GM19328 (cell line): ENCODE results near the gene DRG2.

ENCODE experiments used
- ATAC-seq: cut with Tn5 transposase; IDR thresholded peaks from one replicate; pipeline ENCODE4 v1.9.1; 2021; ENCODE audit warnings: mild to moderate bottlenecking, moderate library complexity; ENCODE audit not compliant: unreplicated experiment

DRG2 gene

GRCh38 chr17:18115517-18115916 is 27.8 kb downstream of the DRG2 start:
- no peak for ATAC-seq

DNA sequence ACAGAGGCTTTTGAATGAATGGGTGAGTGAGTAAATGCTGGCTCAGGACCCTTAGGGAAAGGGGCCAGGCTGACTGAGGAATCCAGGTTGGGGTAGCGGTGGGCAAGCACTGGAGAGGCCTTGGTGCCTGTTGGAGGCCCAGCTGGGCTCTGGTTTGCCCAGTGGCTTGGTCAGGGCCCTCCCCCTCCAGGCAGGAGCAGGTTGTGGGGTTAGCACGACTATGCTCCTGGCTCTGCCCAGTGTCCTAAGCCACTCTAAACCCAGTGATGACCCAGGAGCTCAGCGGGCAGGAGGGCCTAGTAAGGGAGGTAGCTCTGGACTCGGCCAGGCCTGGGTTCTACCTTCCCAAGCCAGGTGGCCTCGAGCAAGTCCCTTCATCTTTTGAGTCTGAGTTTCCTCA is 28.3 kb downstream of the DRG2 start:
- no peak for ATAC-seq

DNA sequence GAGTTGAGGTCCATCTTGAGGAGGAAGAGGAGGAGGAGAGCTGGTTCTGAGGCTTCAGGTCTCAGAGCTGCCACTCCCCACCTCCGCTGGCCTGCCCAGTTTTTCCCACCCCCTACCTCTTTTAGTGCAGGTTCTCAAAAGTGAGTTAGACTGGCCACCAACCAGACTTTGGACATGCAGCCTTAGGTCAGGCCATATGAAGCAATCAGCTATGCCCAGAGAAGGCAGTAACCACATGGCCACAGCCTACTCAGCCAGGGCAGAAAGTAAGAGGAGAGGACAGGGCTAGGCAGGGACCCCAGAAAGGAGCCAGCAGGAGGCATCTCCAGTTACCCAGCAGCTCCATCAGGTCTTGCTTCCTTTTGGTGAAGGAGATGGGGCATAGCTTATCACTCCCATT is 29.8 kb downstream of the DRG2 start:
- no peak for ATAC-seq

- no peak for ATAC-seq
Observed at GRCh38 chr17:18117982-18118975, 30.5 kb downstream of the DRG2 start.

- ATAC-seq, result no peak
Observed at GRCh38 chr17:18119166-18119745, 31.5 kb downstream of the DRG2 start.

DNA sequence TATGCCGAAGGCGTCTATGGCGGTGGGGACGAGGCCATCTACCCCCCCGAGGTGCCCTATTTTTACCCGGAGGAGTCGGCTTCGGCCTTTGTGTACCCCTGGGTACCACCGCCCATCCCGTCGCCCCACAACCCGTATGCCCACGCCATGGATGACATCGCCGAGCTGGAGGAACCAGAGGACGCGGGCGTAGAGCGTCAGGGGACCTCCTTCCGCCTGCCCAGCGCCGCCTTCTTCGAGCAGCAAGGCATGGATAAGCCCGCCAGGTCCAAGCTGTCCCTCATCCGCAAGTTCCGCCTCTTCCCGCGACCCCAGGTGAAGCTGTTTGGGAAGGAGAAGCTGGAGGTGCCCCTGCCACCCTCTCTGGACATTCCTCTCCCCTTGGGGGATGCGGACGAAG is 32.2 kb downstream of the DRG2 start:
- no peak for ATAC-seq

GRCh38 chr17:18120461-18121017 is 32.8 kb downstream of the DRG2 start:
- no peak for ATAC-seq

DNA sequence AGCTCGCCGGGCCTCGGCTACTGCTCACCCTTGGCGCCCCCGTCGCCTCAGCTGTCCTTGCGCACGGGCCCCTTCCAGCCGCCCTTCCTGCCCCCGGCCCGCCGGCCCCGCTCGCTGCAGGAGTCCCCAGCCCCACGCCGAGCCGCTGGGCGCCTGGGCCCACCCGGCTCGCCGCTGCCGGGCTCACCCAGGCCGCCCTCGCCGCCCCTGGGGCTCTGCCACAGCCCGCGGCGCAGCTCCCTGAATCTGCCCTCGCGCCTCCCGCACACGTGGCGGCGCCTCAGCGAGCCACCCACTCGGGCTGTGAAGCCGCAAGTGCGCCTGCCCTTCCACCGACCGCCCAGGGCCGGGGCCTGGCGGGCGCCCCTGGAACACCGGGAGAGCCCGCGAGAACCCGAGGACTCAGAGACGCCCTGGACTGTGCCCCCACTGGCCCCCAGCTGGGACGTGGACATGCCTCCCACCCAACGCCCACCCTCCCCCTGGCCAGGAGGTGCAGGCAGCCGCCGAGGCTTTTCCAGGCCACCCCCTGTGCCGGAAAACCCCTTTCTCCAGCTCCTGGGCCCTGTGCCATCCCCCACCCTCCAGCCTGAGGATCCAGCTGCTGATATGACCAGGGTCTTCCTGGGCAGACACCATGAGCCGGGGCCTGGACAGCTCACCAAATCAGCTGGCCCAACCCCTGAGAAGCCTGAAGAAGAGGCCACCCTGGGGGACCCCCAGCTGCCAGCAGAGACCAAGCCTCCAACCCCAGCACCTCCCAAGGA is 33.6 kb downstream of the DRG2 start:
- no peak for ATAC-seq

- ATAC-seq, result no peak
Observed at GRCh38 chr17:18122990-18123753, 35.4 kb downstream of the DRG2 start.

GRCh38 chr17:18124345-18125126 is 36.8 kb downstream of the DRG2 start:
- ATAC-seq, result no peak

DNA sequence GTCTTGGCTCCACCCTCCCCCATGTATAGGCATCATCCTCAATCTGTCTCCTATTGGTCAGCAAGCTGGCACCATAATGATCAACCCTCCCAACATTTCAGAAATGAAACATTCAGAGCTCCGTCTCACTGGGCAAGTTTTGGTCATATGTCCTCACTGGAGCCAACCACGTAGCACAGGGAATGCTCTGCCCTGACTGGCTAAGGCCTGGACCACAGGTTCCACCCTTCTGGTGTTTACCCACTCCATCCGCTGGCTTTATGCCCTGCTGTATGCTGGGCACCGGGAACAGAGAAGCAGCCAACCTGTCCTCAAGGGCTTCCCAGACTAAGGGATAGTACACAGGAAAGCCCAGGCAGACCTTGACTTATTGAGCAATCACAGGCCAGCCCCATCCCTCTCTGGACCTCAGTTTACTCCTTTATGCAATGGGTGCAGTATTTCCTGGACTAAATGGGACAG is 41.3 kb downstream of the DRG2 start:
- ATAC-seq, result no peak

- ATAC-seq, result no peak
Observed at GRCh38 chr17:18132711-18133110, 45.0 kb downstream of the DRG2 start.

DNA sequence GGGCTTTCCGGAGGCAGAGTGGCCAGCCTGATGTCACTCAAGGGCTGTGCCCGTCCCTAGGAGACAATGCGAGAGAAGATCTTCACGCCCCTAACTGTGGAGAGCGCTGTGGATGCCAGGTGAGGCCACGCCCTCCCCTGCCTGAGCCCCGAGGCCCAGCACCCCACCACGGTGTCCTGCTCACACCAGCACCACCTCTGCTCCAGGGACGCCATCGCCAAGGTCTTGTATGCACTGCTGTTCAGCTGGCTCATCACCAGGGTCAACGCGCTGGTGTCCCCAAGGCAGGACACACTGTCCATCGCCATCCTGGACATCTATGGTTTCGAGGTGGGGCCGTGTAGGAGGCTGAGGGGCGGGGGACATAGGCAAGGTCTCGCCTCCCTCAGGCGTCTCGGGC is 48.6 kb downstream of the DRG2 start:
- no peak for ATAC-seq

- ATAC-seq, result no peak
Observed at GRCh38 chr17:18138065-18138749, 50.5 kb downstream of the DRG2 start.

GRCh38 chr17:18139092-18139491 is 51.3 kb downstream of the DRG2 start:
- no peak for ATAC-seq

DNA sequence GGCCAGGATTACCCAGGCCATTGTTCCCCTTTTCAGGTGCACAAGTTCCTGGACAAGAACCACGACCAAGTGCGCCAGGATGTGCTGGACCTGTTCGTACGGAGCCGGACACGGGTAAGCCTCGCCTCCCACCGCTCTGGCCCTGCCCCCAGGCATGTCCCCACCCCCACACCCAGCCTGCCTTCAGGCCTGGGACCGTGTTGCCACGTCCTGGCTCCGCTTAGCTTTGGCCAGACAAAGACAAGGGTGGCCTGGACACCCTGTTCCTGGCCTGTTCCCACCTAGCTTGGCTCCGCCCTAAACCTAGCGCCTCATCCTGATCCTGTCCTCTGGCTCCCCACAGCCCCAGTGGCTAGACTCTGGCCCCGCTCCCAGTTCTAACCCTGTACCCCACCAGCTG is 51.8 kb downstream of the DRG2 start:
- no peak for ATAC-seq

DNA sequence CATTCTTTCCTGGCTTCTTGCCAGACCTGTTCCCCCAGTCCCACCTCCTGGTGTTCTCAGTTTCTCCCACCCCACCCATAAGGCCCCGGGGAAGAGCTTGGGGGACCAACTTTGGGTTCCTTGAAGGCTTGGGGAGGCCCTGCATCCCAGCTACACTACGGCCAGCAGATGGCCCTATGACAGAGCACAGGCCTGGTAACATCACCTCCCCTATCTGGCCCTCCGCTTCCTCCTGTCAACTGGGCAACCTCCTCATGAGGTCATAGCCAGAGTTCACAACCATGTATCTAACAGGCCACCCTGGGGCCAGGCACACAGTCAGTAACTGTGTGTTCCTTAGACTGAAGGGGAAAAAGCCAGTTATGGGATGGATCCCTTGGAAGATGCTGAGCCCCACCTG is 52.2 kb downstream of the DRG2 start:
- no peak for ATAC-seq

DNA sequence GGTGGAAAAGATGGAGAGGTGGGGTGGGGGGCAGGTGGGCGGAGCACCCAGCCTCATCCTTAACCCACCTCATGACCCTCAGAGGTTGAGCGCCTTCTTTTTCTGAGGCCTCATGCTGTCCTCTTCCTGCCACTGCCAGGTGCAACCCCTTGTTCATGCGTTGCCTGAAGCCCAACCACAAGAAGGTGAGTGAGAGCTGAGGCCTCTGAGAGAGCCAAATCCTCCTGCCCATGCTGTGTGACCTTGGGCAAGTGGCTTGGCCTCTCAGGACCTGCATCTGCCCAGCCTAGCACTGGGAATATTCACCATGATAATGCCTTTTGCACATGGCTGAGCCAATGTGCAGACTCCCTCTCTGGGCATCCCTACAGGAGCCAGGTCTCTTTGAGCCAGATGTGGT is 52.9 kb downstream of the DRG2 start:
- ATAC-seq, result no peak

DNA sequence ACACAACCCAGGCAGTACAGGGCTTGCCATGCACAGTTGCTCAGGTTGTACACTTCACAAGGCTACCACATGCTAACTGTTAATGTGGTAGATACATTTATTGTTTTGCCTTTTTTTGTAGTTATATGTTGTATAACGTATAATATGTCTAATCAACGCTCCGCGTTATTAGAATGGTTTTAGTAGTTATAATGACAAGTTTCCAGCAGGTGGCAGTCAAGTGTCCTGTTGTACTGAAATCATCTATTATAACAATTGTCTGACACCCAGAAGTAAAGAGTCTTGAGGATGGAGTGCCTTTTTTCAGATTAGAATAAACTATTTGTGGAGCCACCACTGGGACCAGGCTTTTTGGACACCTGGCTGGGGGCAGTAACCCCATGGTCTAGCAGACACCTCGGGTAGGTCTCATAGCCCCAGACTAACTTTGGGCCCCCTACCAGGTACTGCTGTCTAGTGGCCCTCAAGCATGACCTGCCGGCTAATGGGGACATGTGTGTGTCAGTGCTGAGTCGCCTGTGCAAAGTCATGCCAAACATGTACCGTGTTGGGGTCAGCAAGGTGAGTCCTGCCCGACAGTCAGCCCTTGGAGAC is 53.6 kb downstream of the DRG2 start:
- no peak for ATAC-seq
